ENCODE measurements around the gene BBS12.

- TF ChIP-seq EZH2 (IDR thresholded peaks at IDR 0.05; ENCODE audit: low read depth): no peak
- TF ChIP-seq, protein P1, sequence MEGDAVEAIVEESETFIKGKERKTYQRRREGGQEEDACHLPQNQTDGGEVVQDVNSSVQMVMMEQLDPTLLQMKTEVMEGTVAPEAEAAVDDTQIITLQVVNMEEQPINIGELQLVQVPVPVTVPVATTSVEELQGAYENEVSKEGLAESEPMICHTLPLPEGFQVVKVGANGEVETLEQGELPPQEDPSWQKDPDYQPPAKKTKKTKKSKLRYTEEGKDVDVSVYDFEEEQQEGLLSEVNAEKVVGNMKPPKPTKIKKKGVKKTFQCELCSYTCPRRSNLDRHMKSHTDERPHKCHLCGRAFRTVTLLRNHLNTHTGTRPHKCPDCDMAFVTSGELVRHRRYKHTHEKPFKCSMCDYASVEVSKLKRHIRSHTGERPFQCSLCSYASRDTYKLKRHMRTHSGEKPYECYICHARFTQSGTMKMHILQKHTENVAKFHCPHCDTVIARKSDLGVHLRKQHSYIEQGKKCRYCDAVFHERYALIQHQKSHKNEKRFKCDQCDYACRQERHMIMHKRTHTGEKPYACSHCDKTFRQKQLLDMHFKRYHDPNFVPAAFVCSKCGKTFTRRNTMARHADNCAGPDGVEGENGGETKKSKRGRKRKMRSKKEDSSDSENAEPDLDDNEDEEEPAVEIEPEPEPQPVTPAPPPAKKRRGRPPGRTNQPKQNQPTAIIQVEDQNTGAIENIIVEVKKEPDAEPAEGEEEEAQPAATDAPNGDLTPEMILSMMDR (conservative IDR thresholded peaks at IDR 0.05): no peak
Observed at GRCh38 chr4:122772311-122772710, 39.8 kb downstream of the BBS12 start.
